Activated CD4-positive, alpha-beta memory T cell treated with anti-CD3 and anti-CD28 coated beads, Interleukin-2, amount 10 ng/mL, durations not matched to agents 7 days and 5 days (primary cell): Measurements from ENCODE around the gene PSMB5. TPM values are rescaled to one million over a fixed set of nuclear protein-coding genes. Genes with fewer than 3 reads are reported as not detected.
A peak's percentile ranks its signal among the peaks of the same experiment; 100 is the strongest.
"Not testable (repeated sequence)": the region's sequence is repeated elsewhere in the genome, so short reads cannot be mapped to it uniquely, and the experiment has no call there.

Source experiments
- CTCF ChIA-PET: fragments of 350-600 bp; sonication (Branson Sonifier 250); formaldehyde crosslinking; loops from one replicate; lab custom pipeline; 2021; ENCODE audit warnings: antibody characterized with exemption, inconsistent platforms; lab: Charles Lee
- POLR2A ChIA-PET: fragments of 350-600 bp; sonication (Branson Sonifier 250); formaldehyde crosslinking; loops from one replicate; lab custom pipeline; 2021; ENCODE audit warnings: antibody characterized with exemption; lab: Charles Lee
- DNase-seq: peaks from one replicate; pipeline ENCODE4 v3.0.0-alpha.2; 2020
- H3K27ac Mint-ChIP-seq: one replicate; pipeline ENCODE4 v1.8.0; 2021; ENCODE audit warnings: mild to moderate bottlenecking, mixed read lengths
- H3K27me3 Mint-ChIP-seq: one replicate; pipeline ENCODE4 v1.8.0; 2021; ENCODE audit warnings: mixed read lengths
- H3K36me3 Mint-ChIP-seq: one replicate; pipeline ENCODE4 v1.8.0; 2021; ENCODE audit warnings: low read depth, mixed read lengths
- H3K4me1 Mint-ChIP-seq: one replicate; pipeline ENCODE4 v1.8.0; 2021; ENCODE audit warnings: mixed read lengths
- H3K4me3 Mint-ChIP-seq: one replicate; pipeline ENCODE4 v1.8.0; 2021; ENCODE audit warnings: mild to moderate bottlenecking, mixed read lengths
- H3K9me3 Mint-ChIP-seq: one replicate; pipeline ENCODE4 v1.8.0; 2021; ENCODE audit warnings: mixed read lengths
- total RNA-seq, 2 experiments: library from RNA; stranded (reverse); gene quantifications; one replicate each; pipeline ENCODE4 v1.2.3, GENCODE V29; 2021

Gene PSMB5
- total RNA-seq, 2 experiments from 2014 or later = 55.0 to 57.5 TPM

DNA sequence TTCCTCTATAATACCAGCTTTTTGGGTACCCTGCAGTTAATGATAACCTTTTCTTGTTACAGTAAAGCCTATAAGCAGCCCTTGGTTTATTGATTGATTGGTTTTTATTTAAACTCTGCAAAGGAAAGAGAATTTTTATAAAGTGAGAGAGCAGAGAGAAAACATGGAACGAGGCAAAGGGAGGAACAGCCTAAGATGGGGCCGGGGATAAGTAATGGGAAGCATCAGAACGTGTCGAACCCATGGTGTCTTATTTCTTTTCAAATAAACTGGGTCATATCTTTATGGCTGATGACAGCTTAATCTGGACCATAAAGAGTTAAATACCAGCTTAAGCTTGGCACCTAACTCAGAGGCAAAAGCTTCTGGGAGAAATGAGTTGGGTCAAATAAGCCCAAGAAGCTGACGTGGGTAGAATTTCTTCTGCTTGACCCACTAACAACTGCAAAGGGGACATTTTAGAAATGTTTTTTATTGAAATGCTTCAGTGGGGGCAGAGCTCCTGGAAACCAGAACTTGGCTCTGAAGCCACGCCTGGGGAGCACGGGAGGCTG lies 12.7 kb downstream of the PSMB5 start:
- Mint-ChIP-seq H3K36me3 (peaks cover 28% of the 10 kb centered on the region), H3K9me3 (no peaks in the 10 kb centered on the region), H3K4me1 (peaks cover 22% of the 10 kb centered on the region), H3K4me3 (no peak overlapping the region), H3K27ac (no peak overlapping the region), H3K27me3 (no peaks in the 10 kb centered on the region)
- POLR2A ChIA-PET = interaction anchor here (0.8 to 1.6 kb wide), 3 partner anchors 11 to 65 kb away, joined by 3 to 4 read pairs (median 4); partner anchors contain the start of gene HAUS4
- no peak for DNase-seq
- CTCF ChIA-PET = interaction anchor here (1.2 to 2.1 kb wide), 3 partner anchors 15 to 36 kb away, joined by 3 to 5 read pairs (median 4); no protein-coding TSS in a partner anchor

DNA sequence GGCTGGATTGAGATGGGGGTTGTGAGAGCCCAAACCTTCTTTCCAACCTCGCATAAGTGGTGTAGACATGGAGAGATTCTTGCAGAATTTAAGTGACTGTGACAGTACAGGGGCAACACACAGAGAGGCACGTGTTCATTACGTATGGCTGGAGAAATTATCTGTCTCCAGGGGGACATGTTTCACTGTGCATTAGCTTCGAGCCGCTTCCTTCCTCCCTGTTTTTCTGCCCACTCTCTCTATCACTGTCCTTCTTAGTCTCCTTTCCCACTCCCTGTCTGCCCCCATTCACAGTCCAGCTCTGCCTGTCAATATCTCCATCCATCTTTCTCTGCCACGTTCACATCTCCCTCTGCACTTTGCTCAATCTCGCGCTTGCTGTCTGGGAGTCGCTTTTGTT lies 13.3 kb downstream of the PSMB5 start:
- ChIA-PET POLR2A (interaction anchor here (1.0 to 1.9 kb wide), 4 partner anchors 7 to 65 kb away, joined by 3 to 10 read pairs (median 4); partner anchors contain the start of gene HAUS4), CTCF (interaction anchor here (1.6 to 2.1 kb wide), 2 partner anchors 26 to 35 kb away, joined by 4 to 5 read pairs; no protein-coding TSS in a partner anchor)
- Mint-ChIP-seq H3K4me3 (no peak overlapping the region), H3K4me1 (peaks cover 22% of the 10 kb centered on the region), H3K27me3 (no peaks in the 10 kb centered on the region), H3K27ac (no peak overlapping the region), H3K36me3 (peaks cover 28% of the 10 kb centered on the region), H3K9me3 (no peaks in the 10 kb centered on the region)
- no peak for DNase-seq

DNA sequence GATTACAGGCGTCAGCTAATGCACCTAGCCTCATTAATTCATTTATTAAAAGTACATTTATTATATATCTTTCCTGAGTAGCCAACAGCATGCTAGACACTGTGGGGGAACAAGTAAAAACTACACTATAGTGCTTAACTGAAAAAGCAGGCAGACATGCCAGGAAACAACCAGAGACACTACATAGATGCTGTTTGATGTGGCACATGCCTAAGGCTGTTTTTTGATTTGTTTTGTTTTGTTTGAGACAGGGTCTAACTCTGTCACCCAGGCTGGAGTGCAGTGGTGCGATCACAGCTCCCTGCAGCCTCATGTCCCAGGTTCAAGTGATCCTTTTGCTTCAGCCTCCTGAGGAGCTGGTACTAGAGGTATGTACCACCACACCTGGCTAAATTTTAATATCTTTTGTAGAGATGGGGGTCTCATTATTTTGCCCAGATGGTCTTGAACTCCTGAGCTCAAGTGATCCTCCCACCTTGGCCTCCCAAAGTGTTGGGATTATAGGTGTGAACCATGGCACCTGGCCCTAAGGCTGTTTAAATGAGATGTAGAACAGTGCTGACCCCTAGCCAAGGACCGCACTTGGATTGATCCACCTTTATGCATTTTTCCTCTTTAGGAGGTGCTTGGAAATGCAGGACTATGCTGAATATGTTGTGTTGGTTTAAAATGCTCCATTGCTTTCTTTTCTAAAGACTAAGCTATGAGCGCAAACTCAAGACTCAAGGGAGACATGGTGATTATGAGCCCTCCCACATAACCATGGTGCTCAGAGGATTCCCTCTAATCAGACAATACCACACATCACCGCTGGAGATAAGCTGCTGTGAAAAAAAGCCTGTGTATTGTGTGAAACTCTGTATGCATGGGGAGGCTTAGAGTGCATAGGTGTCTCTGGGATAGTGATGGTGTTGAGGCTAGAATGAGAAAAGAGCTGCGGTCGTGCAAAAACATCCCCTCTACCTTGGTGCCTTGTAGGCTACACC lies 14.3 kb downstream of the PSMB5 start:
- no peaks in the 10 kb centered on the region for H3K9me3 Mint-ChIP-seq
- peaks cover 18% of the 10 kb centered on the region for H3K36me3 Mint-ChIP-seq
- H3K27me3 Mint-ChIP-seq = no peaks in the 10 kb centered on the region
- ChIA-PET POLR2A (interaction anchor here (1.0 to 1.9 kb wide), 4 partner anchors 8 to 64 kb away, joined by 3 to 10 read pairs (median 4); partner anchors contain the start of gene HAUS4), CTCF (interaction anchor here (0.6 to 1.4 kb wide), 3 partner anchors 14 to 52 kb away, joined by 4 to 5 read pairs (median 4); no protein-coding TSS in a partner anchor)
- no peak overlapping the region for H3K4me3 Mint-ChIP-seq
- H3K27ac Mint-ChIP-seq = no peak overlapping the region
- H3K4me1 Mint-ChIP-seq = peaks cover 16% of the 10 kb centered on the region
- DNase-seq = no peak

DNA sequence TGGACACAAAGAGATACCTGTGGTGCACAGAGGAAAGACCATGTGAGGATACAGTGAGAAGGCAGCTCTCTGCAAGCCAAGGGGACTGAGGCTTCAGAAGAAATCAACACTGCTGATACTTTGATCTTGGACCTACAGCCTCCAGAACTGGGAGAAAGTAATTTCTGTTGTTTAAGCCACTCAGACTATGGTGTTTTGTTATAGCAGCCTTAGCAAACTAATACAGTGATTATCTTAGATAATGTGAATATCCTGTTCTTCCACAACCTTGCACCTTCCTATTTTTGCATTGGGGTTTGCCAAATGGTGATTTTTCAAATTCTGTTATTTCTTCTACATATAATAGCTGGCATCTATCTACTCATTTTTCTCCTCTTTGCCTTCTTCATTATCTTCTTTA lies 16.6 kb downstream of the PSMB5 start:
- no peaks in the 10 kb centered on the region for H3K27me3 Mint-ChIP-seq
- ChIA-PET POLR2A (no interaction called here), CTCF (no interaction called here)
- H3K4me3 Mint-ChIP-seq = no peak overlapping the region
- H3K36me3 Mint-ChIP-seq = no peaks in the 10 kb centered on the region
- H3K4me1 Mint-ChIP-seq = peaks cover 6% of the 10 kb centered on the region
- H3K9me3 Mint-ChIP-seq = no peaks in the 10 kb centered on the region
- H3K27ac Mint-ChIP-seq = no peak overlapping the region
- no peak for DNase-seq

DNA sequence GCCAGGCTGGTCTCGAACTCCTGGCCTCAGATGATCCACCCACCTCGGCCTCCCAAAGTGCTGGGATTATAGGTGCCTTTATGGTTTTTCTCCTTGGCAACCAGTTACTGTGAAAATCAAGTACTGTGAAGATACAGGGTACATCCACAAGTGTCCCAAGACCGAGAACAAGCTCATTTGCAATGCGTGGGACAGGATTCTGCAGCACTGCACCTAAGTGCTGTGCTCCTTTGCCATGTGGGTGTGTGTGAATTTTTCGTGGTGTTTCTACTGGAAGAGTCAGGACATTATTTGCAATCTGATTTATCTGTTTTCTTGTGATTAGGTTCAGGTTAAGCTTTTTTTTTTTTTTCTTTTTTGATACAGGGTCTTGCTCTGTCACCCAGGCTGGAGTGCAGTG lies 17.6 kb downstream of the PSMB5 start:
- no peak for DNase-seq
- ChIA-PET POLR2A (interaction anchor here (2.0 kb wide), 1 partner anchor 10 kb away, joined by 15 read pairs; no protein-coding TSS in a partner anchor), CTCF (interaction anchor here (1.2 to 1.6 kb wide), 4 partner anchors 10 to 41 kb away, joined by 3 to 9 read pairs (median 4); no protein-coding TSS in a partner anchor)
- Mint-ChIP-seq H3K27ac (no peak overlapping the region), H3K4me3 (no peak overlapping the region), H3K4me1 (peaks cover 2% of the 10 kb centered on the region), H3K36me3 (no peaks in the 10 kb centered on the region), H3K27me3 (no peaks in the 10 kb centered on the region), H3K9me3 (no peaks in the 10 kb centered on the region)

DNA sequence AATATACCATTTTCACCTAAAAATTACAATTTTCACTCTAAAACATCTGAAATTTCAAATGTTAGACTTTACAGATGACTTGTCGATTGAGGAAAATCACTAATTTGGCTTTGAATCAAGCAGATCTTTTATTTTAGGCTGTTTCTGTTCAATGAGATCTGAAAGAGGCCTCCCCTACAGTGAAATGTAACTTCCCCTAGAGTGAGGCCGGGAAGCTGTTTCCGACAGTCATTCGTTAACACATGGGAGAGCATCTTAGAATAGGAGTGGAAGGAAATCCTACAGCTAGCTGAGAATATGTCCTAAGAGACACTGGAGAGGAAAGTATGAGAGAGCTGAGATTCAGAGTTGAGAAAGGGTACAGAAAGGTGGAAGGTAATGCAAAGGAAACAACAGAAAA lies 19.1 kb downstream of the PSMB5 start:
- POLR2A ChIA-PET = interaction anchor here (2.0 kb wide), 1 partner anchor 9 kb away, joined by 15 read pairs; no protein-coding TSS in a partner anchor
- Mint-ChIP-seq H3K4me3 (no peak overlapping the region), H3K27ac (no peak overlapping the region), H3K36me3 (no peaks in the 10 kb centered on the region), H3K27me3 (no peaks in the 10 kb centered on the region), H3K9me3 (no peaks in the 10 kb centered on the region), H3K4me1 (peaks cover 6% of the 10 kb centered on the region)
- CTCF ChIA-PET = interaction anchor here (1.0 to 1.6 kb wide), 3 partner anchors 29 to 53 kb away, joined by 4 to 5 read pairs (median 4); no protein-coding TSS in a partner anchor
- DNase-seq = no peak

DNA sequence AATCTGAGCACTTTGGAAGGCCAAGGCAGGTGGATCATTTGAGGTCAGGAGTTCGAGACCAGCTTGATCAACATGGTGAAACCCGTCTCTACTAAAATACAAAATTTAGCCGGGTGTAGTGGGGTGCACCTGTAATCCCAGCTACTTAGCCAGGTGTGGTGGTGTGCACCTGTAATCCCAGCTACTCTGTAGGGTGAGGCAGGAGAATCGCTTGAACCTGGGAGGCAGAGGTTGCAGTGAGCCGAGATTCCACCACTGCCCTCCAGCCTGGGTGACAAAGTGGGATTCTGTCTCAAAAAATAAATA lies 21.0 kb downstream of the PSMB5 start:
- not testable (repeated sequence) for H3K27me3 Mint-ChIP-seq, H3K36me3 Mint-ChIP-seq, DNase-seq, H3K4me3 Mint-ChIP-seq, H3K27ac Mint-ChIP-seq, H3K9me3 Mint-ChIP-seq
- peaks cover 21% of the 10 kb centered on the region for H3K4me1 Mint-ChIP-seq
- POLR2A ChIA-PET = interaction anchor here (1.2 kb wide), 1 partner anchor 27 kb away, joined by 5 read pairs; no protein-coding TSS in a partner anchor
- CTCF ChIA-PET = interaction anchor here (1.3 to 1.7 kb wide), 3 partner anchors 28 to 55 kb away, joined by 3 to 9 read pairs (median 5); no protein-coding TSS in a partner anchor

DNA sequence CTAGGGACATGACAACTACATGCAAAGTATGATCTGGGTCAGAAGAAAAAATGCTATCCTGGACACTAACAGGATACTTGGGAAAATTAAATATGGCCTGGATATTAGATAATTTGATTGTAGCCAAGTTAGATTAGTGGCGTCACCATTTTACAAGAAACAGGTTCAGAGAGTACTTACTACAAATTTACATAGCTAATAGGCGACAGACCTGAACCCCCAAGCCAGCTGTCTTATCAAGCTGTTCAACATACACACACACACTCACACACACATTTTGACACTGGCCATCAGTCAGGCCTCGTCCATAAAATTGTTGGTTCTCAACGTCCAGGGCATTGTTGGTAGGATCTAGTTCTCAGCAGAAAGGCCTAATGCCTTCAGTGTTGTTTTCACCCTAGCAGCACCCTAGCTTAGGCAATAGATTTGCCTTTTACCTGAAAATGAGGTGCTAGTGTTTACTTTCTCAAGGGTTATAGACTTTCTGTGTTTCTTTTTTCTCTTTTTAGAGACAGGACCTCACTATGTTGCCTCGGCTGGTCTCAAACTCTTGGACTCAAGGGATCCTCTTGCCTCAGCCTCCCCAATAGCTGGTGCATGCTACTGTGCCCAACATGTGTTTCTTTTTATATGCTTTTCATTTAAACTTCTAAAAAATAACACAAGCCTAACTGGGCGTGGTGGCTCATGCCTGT lies 21.5 kb downstream of the PSMB5 start:
- POLR2A ChIA-PET = interaction anchor here (1.2 kb wide), 2 partner anchors 10 to 27 kb away, joined by 3 to 5 read pairs; no protein-coding TSS in a partner anchor
- no peak overlapping the region for H3K4me3 Mint-ChIP-seq
- H3K4me1 Mint-ChIP-seq = peaks cover 26% of the 10 kb centered on the region
- no peaks in the 10 kb centered on the region for H3K9me3 Mint-ChIP-seq
- H3K27me3 Mint-ChIP-seq = no peaks in the 10 kb centered on the region
- H3K36me3 Mint-ChIP-seq = peaks cover 2% of the 10 kb centered on the region
- no peak overlapping the region for H3K27ac Mint-ChIP-seq
- no peak for DNase-seq
- CTCF ChIA-PET = interaction anchor here (1.3 to 1.7 kb wide), 3 partner anchors 27 to 56 kb away, joined by 3 to 9 read pairs (median 5); no protein-coding TSS in a partner anchor

DNA sequence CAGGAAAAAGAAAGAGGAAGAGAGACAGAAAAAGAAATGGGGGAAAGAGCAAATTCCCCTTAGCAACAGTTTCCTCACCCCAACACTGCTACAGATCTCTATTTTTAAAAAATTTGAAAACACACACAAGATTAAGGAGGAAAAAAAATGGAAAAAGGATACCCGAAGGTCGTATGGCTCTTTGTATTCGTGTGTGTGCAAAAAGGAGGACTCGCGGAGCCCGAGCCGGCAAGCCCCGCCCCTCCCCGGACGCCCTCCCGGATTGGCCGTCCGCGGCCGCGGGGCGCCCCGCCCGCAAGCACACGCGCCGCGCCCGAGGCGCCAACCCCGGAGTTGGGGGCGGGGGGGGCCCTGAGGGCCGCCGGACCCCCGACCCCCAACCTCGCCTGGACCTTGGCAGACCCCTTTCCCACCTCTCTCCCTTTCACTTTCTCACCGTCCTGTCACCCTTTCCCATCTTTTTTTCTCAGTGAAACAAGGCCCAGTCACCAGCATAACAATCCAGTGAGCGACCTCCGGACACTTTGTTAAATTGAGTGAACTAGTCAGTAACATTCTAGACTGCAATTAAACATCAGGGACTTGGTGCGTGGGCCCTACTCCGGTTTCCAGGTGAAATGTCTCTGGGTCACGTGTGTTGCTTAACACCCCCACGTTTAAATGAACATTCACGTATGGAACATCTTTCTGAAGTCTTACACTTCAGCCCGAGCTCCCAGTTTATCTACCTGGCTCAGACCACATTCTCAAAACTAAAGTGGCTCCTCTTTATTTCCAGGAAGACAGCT lies 24.6 kb downstream of the PSMB5 start, which contains the start of gene C14orf93:
Gene C14orf93 (minus strand): TSS at position 205 of the 788 bp plus-strand sequence. CDS start 11,120 bp downstream, outside the sequence.
- peak within 1 kb of the TSS; percentile 94 for H3K27ac Mint-ChIP-seq
- DNase-seq = peak; percentile 86
- H3K36me3 Mint-ChIP-seq = peaks cover 2% of the 10 kb centered on the region
- ChIA-PET POLR2A (interaction anchor here (1.1 to 1.2 kb wide), 2 partner anchors 11 to 14 kb away, joined by 3 to 4 read pairs; no protein-coding TSS in a partner anchor), CTCF (interaction anchor here (0.7 to 1.2 kb wide), 5 partner anchors 14 to 59 kb away, joined by 3 to 6 read pairs (median 4); no protein-coding TSS in a partner anchor)
- H3K9me3 Mint-ChIP-seq = no peaks in the 10 kb centered on the region
- H3K4me3 Mint-ChIP-seq = peak within 1 kb of the TSS; percentile 95
- H3K27me3 Mint-ChIP-seq = no peaks in the 10 kb centered on the region
- H3K4me1 Mint-ChIP-seq = peaks cover 47% of the 10 kb centered on the region

DNA sequence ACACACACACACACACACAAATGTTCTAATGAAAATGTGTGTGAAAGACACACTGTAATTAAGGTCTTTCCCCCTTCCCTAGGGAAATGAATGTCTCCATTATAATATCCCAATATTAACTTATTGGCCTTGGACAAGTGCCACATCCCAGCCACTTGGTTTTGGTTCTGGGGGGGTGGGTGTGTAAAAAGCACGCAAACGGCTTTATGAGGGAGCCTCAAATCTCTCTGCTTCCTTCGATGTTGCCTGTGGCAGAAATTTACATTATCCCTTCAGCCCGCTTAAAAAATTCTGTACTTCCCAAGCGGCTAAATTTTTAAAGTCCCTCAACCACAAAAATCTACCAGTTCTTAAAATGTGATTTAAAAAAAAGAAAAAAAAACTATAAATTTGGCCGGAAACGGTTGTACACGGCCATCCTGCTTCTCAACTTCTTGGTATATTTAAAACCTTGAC lies 25.2 kb downstream of the PSMB5 start:
- Mint-ChIP-seq H3K9me3 (no peaks in the 10 kb centered on the region), H3K4me3 (peak overlapping the region; percentile 95), H3K4me1 (peaks cover 51% of the 10 kb centered on the region), H3K36me3 (peaks cover 2% of the 10 kb centered on the region), H3K27ac (peak overlapping the region; percentile 94), H3K27me3 (no peaks in the 10 kb centered on the region)
- CTCF ChIA-PET = interaction anchor here (4.1 kb wide), 1 partner anchor 24 kb away, joined by 54 read pairs; no protein-coding TSS in a partner anchor
- no peak for DNase-seq
- POLR2A ChIA-PET = interaction anchor here (1.3 to 3.5 kb wide), 4 partner anchors 19 to 85 kb away, joined by 4 to 18 read pairs (median 6); partner anchors contain the start of genes ACIN1, C14orf119 and PSMB5

DNA sequence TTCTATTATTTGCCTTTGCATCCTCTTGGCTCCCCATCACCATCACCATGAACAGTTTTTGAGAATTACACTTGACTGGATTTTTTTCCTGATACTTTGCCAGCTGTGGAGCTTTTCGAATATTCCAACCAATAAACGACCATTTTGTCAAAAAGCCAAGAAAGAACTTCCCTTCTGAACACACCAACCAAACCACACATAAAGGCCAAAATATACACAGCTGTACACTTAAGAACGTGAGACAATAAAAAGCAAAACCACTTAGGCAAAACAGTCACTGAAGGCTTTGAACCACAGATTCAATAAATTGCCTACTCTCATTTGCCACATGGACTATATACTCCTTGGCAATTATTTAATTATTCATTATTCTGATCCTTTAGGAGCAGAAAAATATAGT lies 25.9 kb downstream of the PSMB5 start:
- peak overlapping the region; percentile 95 for H3K4me3 Mint-ChIP-seq
- H3K27me3 Mint-ChIP-seq = no peaks in the 10 kb centered on the region
- CTCF ChIA-PET = interaction anchor here (0.6 to 4.1 kb wide), 4 partner anchors 14 to 60 kb away, joined by 5 to 54 read pairs (median 24); no protein-coding TSS in a partner anchor
- H3K27ac Mint-ChIP-seq = peak overlapping the region; percentile 94
- no peak for DNase-seq
- H3K4me1 Mint-ChIP-seq = peaks cover 51% of the 10 kb centered on the region
- no peaks in the 10 kb centered on the region for H3K9me3 Mint-ChIP-seq
- POLR2A ChIA-PET = interaction anchor here (0.9 to 3.7 kb wide), 8 partner anchors 15 to 91 kb away, joined by 3 to 48 read pairs (median 5); partner anchors contain the start of genes ACIN1, C14orf119 and PSMB5
- peaks cover 2% of the 10 kb centered on the region for H3K36me3 Mint-ChIP-seq
